GM13977 (cell line): ENCODE data around the gene MPC1L.

Experiments
- DNase-seq: peaks from one replicate; pipeline ENCODE4 v3.0.0; 2012; ENCODE audit warnings: low spot score
- CTCF ChIP-seq: IDR thresholded peaks from 2 replicates; pipeline ENCODE4 v1.5.1; 2012; ENCODE audit warnings: mild to moderate bottlenecking, control low read depth; ENCODE audit not compliant: insufficient read depth; ENCODE audit errors: extremely low read depth, missing control alignments
- in situ Hi-C: fragments of 300-500 bp; cut with MboI; formaldehyde crosslinking; loops from one replicate; pipeline ENCODE4 v1.12.0; 2022; ENCODE audit warnings: low sequenced_read_pairs, low pct_unique_long_range_greater_than_20kb, mixed read lengths, inconsistent platforms; ENCODE audit not compliant: unreplicated experiment

Gene MPC1L

GRCh38 chrX:40663078-40663740 lies 40.0 kb downstream of the MPC1L start:
- DNase-seq = no peak
- in situ Hi-C loops = loop anchor here (25.0 kb wide), 1 partner anchor 474 kb away; no protein-coding TSS in a partner anchor
- TF ChIP-seq CTCF = no peak

- no peak for DNase-seq
- TF ChIP-seq CTCF = peak; percentile 24
- in situ Hi-C loops = loop anchor here (25.0 kb wide), 1 partner anchor 473 kb away; no protein-coding TSS in a partner anchor
Measured at GRCh38 chrX:40663880-40664630, 40.8 kb downstream of the MPC1L start.

- DNase-seq = no peak
- TF ChIP-seq CTCF = no peak
- in situ Hi-C loops = loop anchor here (25.0 kb wide), 1 partner anchor 466 kb away; no protein-coding TSS in a partner anchor
Measured at GRCh38 chrX:40671126-40671525, 47.9 kb downstream of the MPC1L start.
